Activated CD4-positive, alpha-beta T cell treated with anti-CD3 and anti-CD28 coated beads, Interleukin-2, Interleukin-6, amounts not matched to agents 100 ng/mL and 50 ng/mL, durations not matched to agents 16 hours and 8 hours (primary cell): ENCODE data around the gene CDH3.

Source experiments
- DNase-seq: peaks from one replicate; pipeline ENCODE4 v3.0.0-alpha.2; 2020

Gene CDH3

GRCh38 chr16:68652659-68653058 is 7.5 kb downstream of the CDH3 start:
- no peak for DNase-seq

GRCh38 chr16:68655806-68656205 is 10.7 kb downstream of the CDH3 start:
- no peak for DNase-seq

GRCh38 chr16:68656751-68657150 is 11.6 kb downstream of the CDH3 start:
- no peak for DNase-seq

GRCh38 chr16:68658341-68658973 is 13.3 kb downstream of the CDH3 start:
- DNase-seq, result no peak

GRCh38 chr16:68658974-68659360 is 13.9 kb downstream of the CDH3 start:
- DNase-seq, result no peak

- DNase-seq, result no peak
Measured at GRCh38 chr16:68659412-68660358, 14.6 kb downstream of the CDH3 start.

GRCh38 chr16:68660359-68660795 is 15.3 kb downstream of the CDH3 start:
- DNase-seq, result peak; percentile 44

- DNase-seq, result no peak
Measured at GRCh38 chr16:68662035-68662434, 16.9 kb downstream of the CDH3 start.

GRCh38 chr16:68664297-68664696 is 19.2 kb downstream of the CDH3 start:
- DNase-seq, result no peak

GRCh38 chr16:68665501-68665900 is 20.4 kb downstream of the CDH3 start:
- DNase-seq, result no peak

GRCh38 chr16:68668266-68668665 is 23.2 kb downstream of the CDH3 start:
- DNase-seq, result peak; percentile 89

- DNase-seq, result no peak
Measured at GRCh38 chr16:68676113-68676860, 31.2 kb downstream of the CDH3 start.

GRCh38 chr16:68681038-68681437 is 35.9 kb downstream of the CDH3 start:
- no peak for DNase-seq

GRCh38 chr16:68685685-68686478 is 40.8 kb downstream of the CDH3 start:
- no peak for DNase-seq

GRCh38 chr16:68686905-68687304 is 41.8 kb downstream of the CDH3 start:
- DNase-seq, result no peak

- no peak for DNase-seq
Measured at GRCh38 chr16:68689921-68690320, 44.8 kb downstream of the CDH3 start.

- no peak for DNase-seq
Measured at GRCh38 chr16:68695575-68695974, 50.5 kb downstream of the CDH3 start.

- DNase-seq, result no peak
Measured at GRCh38 chr16:68696514-68696913, 51.4 kb downstream of the CDH3 start.

- DNase-seq, result no peak
Measured at GRCh38 chr16:68698091-68698490, 53.0 kb downstream of the CDH3 start.

- DNase-seq, result no peak
Measured at GRCh38 chr16:68700120-68700519, 55.0 kb downstream of the CDH3 start.

- no peak for DNase-seq
Measured at GRCh38 chr16:68700831-68701230, 55.7 kb downstream of the CDH3 start.

GRCh38 chr16:68704232-68704867 is 59.2 kb downstream of the CDH3 start:
- DNase-seq, result peak; percentile 74
